GM12878 (cell line): ENCODE data around the gene C22orf15. TPM values are rescaled to one million over a fixed set of nuclear protein-coding genes. Genes with fewer than 3 reads are reported as not detected.

Experiments used
- ATAC-seq: fragments of 200-7000 bp; cut with Tn5 transposase; 3 replicates; pipeline ENCODE4 v1.9.1; 2020; ENCODE audit warnings: mild to moderate bottlenecking, moderate library complexity
- BruUV-seq: library from RNA; stranded (reverse); fragments of 400-500 nt; replicated peaks from 2 replicates; lab custom pipeline; 2021; lab: Mats Ljungman, UMichigan
- CTCF ChIA-PET: fragments of 300-600 bp; sonication (Branson Sonifier 250); formaldehyde crosslinking; extraction: SDS; loops from one replicate; lab custom pipeline; 2021; ENCODE audit warnings: inconsistent platforms; lab: Yijun Ruan, JAX
- POLR2A ChIA-PET: fragments of 350-600 bp; formaldehyde crosslinking; extraction: SDS; loops from one replicate; lab custom pipeline; 2021; ENCODE audit warnings: inconsistent platforms; lab: Charles Lee
- RAD21 ChIA-PET: fragments of 300-600 bp; sonication (Branson Sonifier 250); formaldehyde crosslinking; loops from one replicate; lab custom pipeline; 2023; ENCODE audit warnings: antibody characterized with exemption; ENCODE audit not compliant: unreplicated experiment; lab: Charles Lee
- SMC1A ChIA-PET: fragments of 300-600 bp; sonication (Branson Sonifier 250); formaldehyde crosslinking; loops from one replicate; lab custom pipeline; 2023; ENCODE audit not compliant: unreplicated experiment, uncharacterized antibody; lab: Charles Lee
- DNase-seq: peaks from one replicate; pipeline ENCODE4 v3.0.0-alpha.2; 2011; ENCODE audit warnings: low read depth, low spot score
- FAIRE-seq: peaks from 3 replicates; lab custom pipeline; 2011; peaks lifted over from hg19 to GRCh38; lab: Jason Lieb, UNC
- H2AFZ ChIP-seq: 2 replicates; pipeline ENCODE4 v1.6.0; 2011; ENCODE audit warnings: low read depth, low read length, control low read depth; ENCODE audit not compliant: control insufficient read depth
- H3K27ac ChIP-seq: 2 replicates; pipeline ENCODE4 v1.5.1; 2011; ENCODE audit warnings: control low read depth; ENCODE audit not compliant: control insufficient read depth, insufficient read depth
- H3K27me3 ChIP-seq, 2 experiments: replicated peaks in 1 of 2; 2 replicates each; pipeline versions ENCODE4 v1.6.0 to v1.6.1; 2011; ENCODE audit warnings: low read length in 1 of 2; ENCODE audit not compliant: control insufficient read depth in 2 of 2, insufficient read depth in 2 of 2
- H3K36me3 ChIP-seq, 2 experiments: 2 replicates each; pipeline ENCODE4 v1.5.1; 2011; ENCODE audit warnings: low read length in 1 of 2; ENCODE audit not compliant: control insufficient read depth in 2 of 2, insufficient read depth in 2 of 2
- H3K4me1 ChIP-seq: 2 replicates; pipeline ENCODE4 v1.6.1; 2011; ENCODE audit warnings: mild to moderate bottlenecking, low read length, moderate library complexity, mixed read lengths; ENCODE audit not compliant: control insufficient read depth, insufficient read depth
- H3K4me2 ChIP-seq: 2 replicates; pipeline ENCODE4 v1.6.0; 2011; ENCODE audit warnings: control low read depth; ENCODE audit not compliant: control insufficient read depth, insufficient read depth
- H3K4me3 ChIP-seq: fragments of 200-600 bp; sonication (generic); 2 replicates; pipeline ENCODE4 v1.5.1; 2016
- H3K79me2 ChIP-seq: 2 replicates; pipeline ENCODE4 v1.6.0; 2011; ENCODE audit warnings: low read length; ENCODE audit not compliant: control insufficient read depth, insufficient read depth
- H3K9ac ChIP-seq: 2 replicates; pipeline ENCODE4 v1.8.0; 2011; ENCODE audit warnings: low read length, control low read depth, mixed read lengths; ENCODE audit not compliant: control insufficient read depth, insufficient read depth
- H3K9me3 ChIP-seq: replicated peaks from 3 replicates; pipeline ENCODE4 v1.5.1; 2011; ENCODE audit warnings: mild to moderate bottlenecking, low read length; ENCODE audit not compliant: control insufficient read depth, insufficient read depth
- H4K20me1 ChIP-seq: 2 replicates; pipeline ENCODE4 v1.6.0; 2011; ENCODE audit not compliant: control insufficient read depth, insufficient read depth
- CBX5 ChIP-seq: sonication (generic); IDR thresholded peaks from 2 replicates; pipeline ENCODE4 v1.6.1; 2016; ENCODE audit warnings: low read depth, moderate library complexity, mild to moderate bottlenecking, inconsistent platforms
- GABPA ChIP-seq: IDR thresholded peaks from 2 replicates; pipeline ENCODE4 v1.6.1; 2014; ENCODE audit warnings: antibody characterized with exemption, low read depth, mild to moderate bottlenecking, inconsistent platforms
- HCFC1 ChIP-seq: fragments of 150-350 bp; IDR thresholded peaks from 2 replicates; pipeline ENCODE4 v1.6.1; 2014; ENCODE audit warnings: low read length
- NFIC ChIP-seq: IDR thresholded peaks from 2 replicates; pipeline ENCODE4 v1.6.1; 2012; ENCODE audit warnings: low read depth, mild to moderate bottlenecking, inconsistent platforms, low read length, moderate library complexity
- NFYB ChIP-seq: IDR thresholded peaks from 2 replicates; pipeline ENCODE4 v1.6.1; 2011; ENCODE audit warnings: low read depth, mild to moderate bottlenecking, low read length, improper control_type of control experiment, moderate library complexity; ENCODE audit not compliant: insufficient read depth
- NR2F1 ChIP-seq: fragments of 450-650 bp; conservative IDR thresholded peaks from 2 replicates; pipeline ENCODE4 v1.6.1; 2017; ENCODE audit warnings: mild to moderate bottlenecking
- REST ChIP-seq: IDR thresholded peaks from 2 replicates; pipeline ENCODE4 v1.6.1; 2012; ENCODE audit warnings: mild to moderate bottlenecking, low read depth, low read length
- WGBS: methylation state at CpG from one replicate; pipeline ENCODE4 v1.1.6; 2016; ENCODE audit warnings: low lambda C conversion rate; ENCODE audit not compliant: insufficient replicate concordance, insufficient coverage; ENCODE audit errors: missing lambda C conversion rate; 5-methylcytosine and 5-hydroxymethylcytosine counted together
- in situ Hi-C: fragments of 300-500 bp; cut with MboI; formaldehyde crosslinking; loops from 9 replicates; pipeline ENCODE4 v1.14.3; 2018; ENCODE audit warnings: mixed read lengths
- intact Hi-C: fragments of 100-400 bp; cut with micrococcal nuclease; formaldehyde crosslinking; loops from one replicate; pipeline ENCODE4 v1.14.2; 2022; ENCODE audit not compliant: unreplicated experiment
- polyA plus RNA-seq, 11 experiments: library from polyadenylated mRNA; depleted of rRNA in 4 of 11; unstranded in 6 of 11; stranded (reverse) in 5 of 11; fragments of >200 nt; fragmentation: Nextera tagmentation in 4 of 11; fragmentation: Illumina TruSeq in 1 of 11; extraction: Ambion mirVana in 4 of 11; extraction: Trizol in 1 of 11; gene quantifications; 1 replicate in 1 of 11; 2 replicates in 10 of 11; pipeline versions ENCODE4 v1.2.1 to v1.2.3, GENCODE V29; 2011 to 2016; ENCODE audit warnings: inconsistent platforms in 2 of 11, missing spikeins in 2 of 11, low read depth in 1 of 11
- total RNA-seq, 4 experiments: library from RNA; depleted of rRNA in 3 of 4; stranded (reverse); fragments of >200 nt in 3 of 4; fragmentation: Illumina TruSeq in 1 of 4; extraction: Trizol in 1 of 4; gene quantifications; 2 replicates each; pipeline versions ENCODE4 v1.2.1 to v1.2.3, GENCODE V29; 2013 to 2021
- TF ChIP-seq, protein P1 (sequence below): IDR thresholded peaks from 2 replicates; pipeline ENCODE4 v1.6.1; 2012; ENCODE audit warnings: low read depth, low read length, improper control_type of control experiment

Gene C22orf15
- total and polyA plus RNA-seq, 10 of the 15 experiments (the other 5 are each of a cell fraction or from before 2014, with no cell fraction given), result 0.05 to 0.47 (median 0.13) TPM; not detected in 3

DNA sequence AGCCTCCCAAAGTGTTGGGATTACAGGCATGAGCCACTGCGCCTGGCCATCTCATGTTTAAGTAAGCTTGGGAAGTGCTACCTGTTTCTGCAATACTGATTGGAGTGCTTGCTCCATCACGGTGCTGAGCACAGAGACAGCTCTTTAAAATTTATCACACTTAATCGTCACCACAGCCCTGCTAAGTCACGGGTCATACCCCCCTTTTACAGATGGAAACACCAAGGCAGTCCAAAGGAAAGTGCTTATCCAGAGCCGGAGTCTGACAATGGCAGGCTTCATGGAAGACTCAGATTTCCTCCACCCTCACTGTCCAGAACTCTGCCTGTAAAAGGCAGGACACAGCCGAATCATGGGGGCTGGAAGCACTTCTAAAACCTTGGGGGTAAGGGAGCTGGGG lies 2.7 kb upstream of the C22orf15 start:
- Histone ChIP-seq H2AFZ (no peak overlapping the region), H3K9ac (no peak overlapping the region), H3K4me2 (no peak overlapping the region), H3K27ac (no peak overlapping the region), H3K9me3 (no peaks in the 10 kb centered on the region), H3K4me1 (peaks cover 18% of the 10 kb centered on the region), H3K27me3 (no peaks in the 10 kb centered on the region), H3K36me3 (no peaks in the 10 kb centered on the region; a peak in 1 of 4 replicates), H4K20me1 (no peaks in the 10 kb centered on the region; the same call in 1 of the 2 replicates), H3K79me2 (0 out of 2 replicates have a peak, but pooled peaks cover 2% of the 10 kb centered on the region), H3K4me3 (no peak overlapping the region)
- in situ Hi-C loops, result no loop called here
- ChIA-PET CTCF (no interaction called here), SMC1A (no interaction called here), RAD21 (no interaction called here), POLR2A (interaction anchor here (0.7 kb wide), 1 partner anchor 1902 kb away, joined by 3 read pairs; no protein-coding TSS in a partner anchor)
- ATAC-seq (no peak), FAIRE-seq (no peak), DNase-seq (no peak)
- no TSS peak for BruUV-seq
- intact Hi-C loops, result no loop called here
- 78% methylated on average over 6 of the region's 6 CpGs for WGBS
- TF ChIP-seq HCFC1 (no peak), NR2F1 (no peak), NFIC (no peak), NFYB (no peak), REST (no peak), CBX5 (no peak), GABPA (no peak)
- TF ChIP-seq, protein P1, sequence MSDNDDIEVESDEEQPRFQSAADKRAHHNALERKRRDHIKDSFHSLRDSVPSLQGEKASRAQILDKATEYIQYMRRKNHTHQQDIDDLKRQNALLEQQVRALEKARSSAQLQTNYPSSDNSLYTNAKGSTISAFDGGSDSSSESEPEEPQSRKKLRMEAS, result no peak
